ENCODE measurements around the gene PRELID1. TPM values are rescaled to one million over a fixed set of nuclear protein-coding genes. Genes with fewer than 3 reads are reported as not detected.
A peak's percentile ranks its signal among the peaks of the same experiment; 100 is the strongest.
"Not testable (repeated sequence)": the region's sequence is repeated elsewhere in the genome, so short reads cannot be mapped to it uniquely, and the experiment has no call there.

Gene PRELID1
- total RNA-seq, 1 donor from 2014 or later: 250 TPM

DNA sequence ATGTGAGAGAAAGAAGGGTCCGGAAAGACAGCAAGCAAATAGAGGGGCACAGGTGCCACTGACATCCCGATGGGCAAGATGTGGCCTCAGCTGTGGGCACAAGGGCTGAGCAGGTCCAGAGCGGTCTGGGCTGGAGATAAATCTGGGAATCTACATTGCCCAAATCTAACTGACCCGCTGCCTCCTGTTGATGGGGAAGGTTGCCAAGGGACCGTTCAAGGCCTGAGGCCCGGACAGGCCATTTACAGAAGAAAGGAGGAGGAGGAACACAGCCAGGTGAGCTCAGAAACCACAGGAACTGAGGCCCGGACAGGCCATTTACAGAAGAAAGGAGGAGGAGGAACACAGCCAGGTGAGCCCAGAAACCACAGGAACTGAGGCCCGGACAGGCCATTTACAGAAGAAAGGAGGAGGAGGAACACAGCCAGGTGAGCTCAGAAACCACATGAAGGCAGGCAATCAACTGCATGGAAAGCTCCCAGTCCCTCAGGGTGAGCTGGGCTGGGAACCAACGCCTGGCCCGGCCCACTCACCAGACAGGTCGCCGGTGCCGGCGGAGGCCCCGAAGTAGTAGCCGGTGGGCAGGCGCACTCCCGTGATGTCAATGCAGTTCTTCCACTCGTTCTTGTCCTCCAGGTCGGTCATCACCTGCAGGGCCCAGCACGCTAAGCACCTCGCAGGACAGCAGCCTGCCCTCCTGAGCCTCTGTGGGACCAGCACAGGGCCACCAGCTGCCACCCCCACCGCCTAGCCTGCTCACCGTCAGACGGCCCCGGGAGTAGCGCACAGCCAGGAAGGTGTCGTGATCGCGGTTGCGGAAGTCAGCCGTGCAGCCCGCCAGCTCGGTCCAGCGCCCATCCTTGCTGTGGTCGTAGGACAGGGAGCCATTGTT is 33.2 kb downstream of the PRELID1 start:
- intact Hi-C loops (cut with micrococcal nuclease): no loop called here
- DNase-seq (ENCODE audit: low spot score): no peak
- H3K4me3 Mint-ChIP-seq: no peak overlapping the region
- H3K36me3 Mint-ChIP-seq (ENCODE audit: low read depth): peaks cover 46% of the 10 kb centered on the region
- peaks cover 10% of the 10 kb centered on the region for H3K4me1 Mint-ChIP-seq (ENCODE audit: low read depth)
- no peaks in the 10 kb centered on the region for H3K27me3 Mint-ChIP-seq (ENCODE audit: insufficient read depth)
- H3K27ac Mint-ChIP-seq: no peak overlapping the region
- H3K9me3 Mint-ChIP-seq: no peaks in the 10 kb centered on the region

DNA sequence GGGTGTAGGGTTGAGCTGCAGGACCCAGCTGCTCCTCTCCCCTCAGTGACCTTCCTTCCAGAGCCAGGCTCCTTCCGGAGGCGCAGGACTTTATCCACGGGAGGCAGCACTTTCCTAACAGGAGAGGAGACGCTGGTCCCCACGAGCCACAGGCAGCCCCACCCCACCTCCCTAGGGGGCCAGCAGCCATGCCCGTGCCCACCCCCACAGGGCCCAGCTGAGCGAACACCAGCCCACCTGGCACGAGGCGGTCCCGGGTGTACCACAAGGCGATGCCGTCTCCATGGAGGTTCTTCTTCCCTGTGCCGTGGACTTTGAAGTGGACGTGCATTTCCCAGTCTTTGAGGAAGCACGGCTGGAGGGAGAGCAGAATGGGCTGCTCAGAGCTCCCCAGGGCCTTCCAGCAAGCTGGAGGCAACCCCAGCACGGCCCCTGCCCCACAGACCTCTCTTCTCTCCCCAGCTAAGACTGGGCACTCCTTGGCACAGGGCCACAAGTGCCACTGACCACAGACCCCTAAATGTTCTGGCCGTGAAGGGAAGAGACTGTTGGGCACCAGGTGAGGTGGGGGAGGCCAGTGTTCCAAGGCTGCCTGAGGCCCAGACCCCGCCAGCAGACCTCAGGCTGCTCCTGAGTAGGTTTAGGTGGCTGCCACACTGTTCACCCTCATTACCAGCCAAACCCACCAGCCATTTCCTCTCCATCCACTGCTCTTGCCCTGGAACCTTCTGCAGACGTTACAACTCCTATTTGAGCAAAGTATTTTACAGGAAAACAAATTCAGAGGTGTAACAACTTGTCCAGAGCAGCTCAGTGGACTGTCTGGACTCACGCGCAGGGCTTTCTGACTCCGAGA is 34.9 kb downstream of the PRELID1 start:
- peaks cover 50% of the 10 kb centered on the region for H3K36me3 Mint-ChIP-seq (ENCODE audit: low read depth)
- no peak for DNase-seq (ENCODE audit: low spot score)
- no peak overlapping the region for H3K27ac Mint-ChIP-seq
- intact Hi-C loops (cut with micrococcal nuclease): no loop called here
- no peak overlapping the region for H3K4me3 Mint-ChIP-seq
- no peaks in the 10 kb centered on the region for H3K9me3 Mint-ChIP-seq
- H3K4me1 Mint-ChIP-seq (ENCODE audit: low read depth): peaks cover 10% of the 10 kb centered on the region
- no peaks in the 10 kb centered on the region for H3K27me3 Mint-ChIP-seq (ENCODE audit: insufficient read depth)

DNA sequence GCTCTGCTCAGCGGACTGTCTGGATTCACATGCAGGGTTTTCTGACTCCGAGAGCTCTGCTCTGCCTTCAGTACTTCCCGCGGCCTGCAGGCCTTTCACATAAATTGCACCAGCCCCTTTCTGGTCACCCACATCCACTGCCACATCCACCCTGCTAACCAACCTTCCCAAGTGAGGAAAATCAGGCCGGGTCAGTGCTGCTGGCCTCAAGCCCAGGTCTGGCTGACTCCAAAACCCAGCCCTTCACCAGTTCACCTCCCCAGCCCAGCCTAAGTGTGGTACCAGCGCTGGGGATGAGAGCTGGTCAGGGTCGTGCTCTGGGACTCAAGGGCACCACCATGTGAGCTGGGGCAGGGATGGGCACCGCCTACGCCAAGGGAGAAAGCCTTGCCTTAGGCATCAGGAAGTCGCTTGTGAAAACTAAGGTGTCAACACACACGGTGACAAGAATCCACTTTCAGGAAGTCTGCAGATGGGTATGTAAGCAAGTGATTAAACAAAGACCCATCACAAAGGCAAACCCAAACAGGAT is 35.6 kb downstream of the PRELID1 start:
- Mint-ChIP-seq H3K36me3 (ENCODE audit: low read depth) (peaks cover 44% of the 10 kb centered on the region), H3K9me3 (no peaks in the 10 kb centered on the region), H3K27me3 (ENCODE audit: insufficient read depth) (no peaks in the 10 kb centered on the region), H3K4me3 (no peak overlapping the region), H3K27ac (peak overlapping the region; percentile 35), H3K4me1 (ENCODE audit: low read depth) (peaks cover 10% of the 10 kb centered on the region)
- DNase-seq (ENCODE audit: low spot score): no peak
- intact Hi-C loops (cut with micrococcal nuclease): no loop called here

DNA sequence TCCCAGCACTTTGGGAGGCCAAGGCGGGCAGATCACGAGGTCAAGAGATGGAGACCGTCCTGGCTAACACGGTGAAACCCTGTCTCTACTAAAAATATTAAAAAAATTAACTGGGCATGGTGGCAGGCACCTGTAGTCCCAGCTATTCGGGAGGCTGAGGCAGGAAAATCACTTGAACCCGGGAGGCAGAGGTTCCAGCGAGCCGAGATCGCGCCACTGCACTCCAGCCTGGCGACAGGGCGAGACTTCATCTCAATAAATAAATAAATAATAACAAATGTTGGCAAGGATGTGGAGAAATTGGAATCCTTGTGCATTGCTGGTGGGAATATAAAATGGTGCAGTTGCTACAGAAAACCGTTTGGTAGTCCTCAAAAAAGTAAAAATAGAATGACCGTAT is 39.4 kb downstream of the PRELID1 start:
- H3K27ac Mint-ChIP-seq; H3K27me3 Mint-ChIP-seq (ENCODE audit: insufficient read depth); DNase-seq (ENCODE audit: low spot score); H3K4me3 Mint-ChIP-seq; intact Hi-C loops (cut with micrococcal nuclease); H3K9me3 Mint-ChIP-seq: not testable (repeated sequence)
- H3K36me3 Mint-ChIP-seq (ENCODE audit: low read depth): peaks cover 39% of the 10 kb centered on the region
- H3K4me1 Mint-ChIP-seq (ENCODE audit: low read depth): peaks cover 28% of the 10 kb centered on the region

DNA sequence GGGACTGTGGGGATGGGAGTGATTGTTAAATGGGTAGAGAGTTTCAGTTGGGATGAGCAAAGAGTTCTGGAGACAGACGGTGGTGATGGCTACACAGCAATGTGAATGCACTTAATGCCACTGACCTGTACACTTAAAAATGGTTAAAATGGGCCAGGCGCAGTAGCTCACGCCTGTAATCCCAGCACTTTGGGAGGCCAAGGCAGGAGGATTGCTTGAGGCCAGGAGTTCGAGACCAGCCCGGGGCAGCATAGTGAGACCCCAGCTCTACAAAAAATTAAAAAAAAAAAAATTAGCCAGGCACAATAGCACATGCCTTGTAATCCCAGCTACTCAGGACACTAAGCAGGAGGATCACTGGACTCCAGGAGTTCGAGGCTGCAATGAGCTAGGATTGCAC is 40.2 kb downstream of the PRELID1 start:
- DNase-seq (ENCODE audit: low spot score): no peak
- H3K27ac Mint-ChIP-seq: no peak overlapping the region
- H3K9me3 Mint-ChIP-seq: no peaks in the 10 kb centered on the region
- no peak overlapping the region for H3K4me3 Mint-ChIP-seq
- intact Hi-C loops (cut with micrococcal nuclease): no loop called here
- peaks cover 39% of the 10 kb centered on the region for H3K36me3 Mint-ChIP-seq (ENCODE audit: low read depth)
- H3K4me1 Mint-ChIP-seq (ENCODE audit: low read depth): peaks cover 28% of the 10 kb centered on the region
- no peaks in the 10 kb centered on the region for H3K27me3 Mint-ChIP-seq (ENCODE audit: insufficient read depth)

DNA sequence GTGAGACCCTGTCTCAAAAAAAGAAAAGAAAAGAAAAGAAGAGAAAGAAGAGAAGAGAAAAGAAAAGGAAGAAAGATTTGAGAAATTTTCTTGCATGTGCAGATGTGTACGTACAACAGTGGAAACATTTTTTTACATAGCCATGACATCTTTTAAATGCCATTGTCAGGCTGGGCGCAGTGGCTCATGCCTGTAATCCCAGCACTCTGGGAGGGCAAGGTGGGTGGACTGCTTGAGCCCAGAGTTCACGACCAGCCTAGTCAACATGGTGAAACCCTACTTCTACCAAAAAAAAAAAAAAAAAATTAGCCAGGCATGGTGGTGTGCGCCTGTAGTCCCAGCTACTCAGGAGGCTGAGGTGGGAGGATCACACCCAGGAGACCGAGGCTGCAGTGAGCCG is 41.3 kb downstream of the PRELID1 start:
- Mint-ChIP-seq H3K36me3 (ENCODE audit: low read depth) (peaks cover 39% of the 10 kb centered on the region), H3K4me1 (ENCODE audit: low read depth) (peaks cover 32% of the 10 kb centered on the region)

DNA sequence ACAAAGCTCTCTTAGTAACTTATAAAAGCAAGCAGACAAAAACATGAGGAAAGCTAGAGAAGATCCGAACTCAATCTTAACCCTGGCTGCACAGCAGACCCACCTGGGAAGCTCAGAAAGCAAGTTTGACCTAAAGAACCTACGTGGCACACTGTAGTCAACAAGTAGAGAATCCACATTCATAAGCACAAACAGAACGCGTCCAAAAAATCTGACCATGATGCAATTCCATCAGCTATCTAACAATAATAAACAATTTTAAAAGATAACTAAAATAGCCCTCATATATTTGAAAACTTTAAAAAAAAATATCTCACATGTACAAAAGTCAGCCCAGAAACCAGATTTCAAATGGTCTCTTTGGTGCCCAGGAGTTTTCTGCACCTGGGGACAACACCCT is 43.2 kb downstream of the PRELID1 start:
- intact Hi-C loops (cut with micrococcal nuclease): no loop called here
- Mint-ChIP-seq H3K27me3 (ENCODE audit: insufficient read depth) (no peaks in the 10 kb centered on the region), H3K36me3 (ENCODE audit: low read depth) (peaks cover 29% of the 10 kb centered on the region), H3K4me1 (ENCODE audit: low read depth) (peaks cover 39% of the 10 kb centered on the region), H3K27ac (no peak overlapping the region), H3K4me3 (no peak overlapping the region), H3K9me3 (no peaks in the 10 kb centered on the region)
- no peak for DNase-seq (ENCODE audit: low spot score)

More for the DNA sequence above, 41.3 kb downstream of the PRELID1 start:
- Mint-ChIP-seq H3K4me3 (no peak overlapping the region), H3K27me3 (ENCODE audit: insufficient read depth) (no peaks in the 10 kb centered on the region), H3K9me3 (no peaks in the 10 kb centered on the region), H3K27ac (no peak overlapping the region)
- intact Hi-C loops (cut with micrococcal nuclease): no loop called here
- DNase-seq (ENCODE audit: low spot score): no peak

DNA sequence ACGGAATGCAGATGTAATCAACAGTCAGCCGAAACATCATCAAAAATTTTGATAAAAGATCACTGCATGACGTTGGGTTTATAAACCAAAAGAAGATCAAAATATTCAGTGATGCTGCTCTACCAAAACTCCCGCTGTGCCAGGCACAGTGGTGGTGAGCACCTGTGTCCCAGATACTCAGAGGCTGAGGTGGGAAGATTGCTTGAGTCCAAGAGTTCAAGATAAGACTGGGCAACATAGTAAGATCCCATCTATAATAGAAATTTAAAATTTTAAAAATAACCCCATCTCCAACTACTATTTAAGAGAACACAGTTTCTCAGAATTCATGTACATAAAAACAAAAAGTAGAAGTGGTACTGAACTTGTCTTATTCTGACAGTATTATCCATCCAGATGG is 44.1 kb downstream of the PRELID1 start:
- no peak overlapping the region for H3K27ac Mint-ChIP-seq
- peaks cover 25% of the 10 kb centered on the region for H3K36me3 Mint-ChIP-seq (ENCODE audit: low read depth)
- DNase-seq (ENCODE audit: low spot score): no peak
- H3K4me1 Mint-ChIP-seq (ENCODE audit: low read depth): peaks cover 43% of the 10 kb centered on the region
- intact Hi-C loops (cut with micrococcal nuclease): no loop called here
- H3K27me3 Mint-ChIP-seq (ENCODE audit: insufficient read depth): no peaks in the 10 kb centered on the region
- no peak overlapping the region for H3K4me3 Mint-ChIP-seq
- H3K9me3 Mint-ChIP-seq: no peaks in the 10 kb centered on the region

DNA sequence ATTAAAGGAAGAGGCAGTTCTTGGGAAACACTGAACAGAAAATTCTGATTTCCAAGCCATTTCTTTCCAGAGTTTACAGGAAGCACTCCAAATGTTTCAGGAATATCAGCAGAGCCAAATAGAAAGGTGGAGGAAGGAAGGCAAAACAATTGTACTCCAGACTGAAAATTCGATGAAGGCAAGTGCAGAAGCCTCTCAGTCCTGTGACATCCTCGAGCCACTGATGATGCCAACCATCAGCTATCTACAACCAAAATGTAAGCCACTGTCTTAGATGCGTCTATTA is 45.7 kb downstream of the PRELID1 start:
- Mint-ChIP-seq H3K4me3 (peak overlapping the region; percentile 98), H3K9me3 (peaks cover 2% of the 10 kb centered on the region), H3K4me1 (ENCODE audit: low read depth) (peaks cover 43% of the 10 kb centered on the region), H3K36me3 (ENCODE audit: low read depth) (peaks cover 22% of the 10 kb centered on the region), H3K27ac (peak overlapping the region; percentile 69), H3K27me3 (ENCODE audit: insufficient read depth) (no peaks in the 10 kb centered on the region)
- DNase-seq (ENCODE audit: low spot score): no peak
- intact Hi-C loops (cut with micrococcal nuclease): no loop called here

DNA sequence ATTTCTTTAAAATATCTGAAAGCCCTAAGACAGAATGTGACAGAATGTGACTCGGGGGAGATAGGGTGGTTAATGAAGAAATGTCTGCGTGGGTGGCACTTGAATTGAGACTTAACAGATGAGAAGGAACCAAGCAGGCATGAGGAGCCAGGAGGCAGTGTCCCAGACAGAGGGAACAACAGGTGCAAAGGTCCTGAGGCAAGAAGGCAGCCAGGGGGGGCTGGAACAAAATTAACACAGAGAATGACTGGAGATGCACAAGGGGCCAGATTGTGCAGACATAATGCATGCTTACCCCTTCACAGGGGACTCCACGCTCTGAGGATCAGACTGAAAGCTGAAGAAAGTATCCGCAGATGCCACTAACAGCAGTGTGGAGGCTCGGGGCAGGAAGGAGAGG is 46.2 kb downstream of the PRELID1 start:
- peaks cover 7% of the 10 kb centered on the region for H3K9me3 Mint-ChIP-seq
- no peaks in the 10 kb centered on the region for H3K27me3 Mint-ChIP-seq (ENCODE audit: insufficient read depth)
- H3K4me3 Mint-ChIP-seq: peak overlapping the region; percentile 98
- H3K27ac Mint-ChIP-seq: peak overlapping the region; percentile 69
- peaks cover 43% of the 10 kb centered on the region for H3K4me1 Mint-ChIP-seq (ENCODE audit: low read depth)
- peaks cover 20% of the 10 kb centered on the region for H3K36me3 Mint-ChIP-seq (ENCODE audit: low read depth)
- intact Hi-C loops (cut with micrococcal nuclease): loop anchor here (2.0 to 10.0 kb wide), 2 partner anchors 53 to 815 kb away; partner anchors contain the start of gene RNF44
- DNase-seq (ENCODE audit: low spot score): no peak

DNA sequence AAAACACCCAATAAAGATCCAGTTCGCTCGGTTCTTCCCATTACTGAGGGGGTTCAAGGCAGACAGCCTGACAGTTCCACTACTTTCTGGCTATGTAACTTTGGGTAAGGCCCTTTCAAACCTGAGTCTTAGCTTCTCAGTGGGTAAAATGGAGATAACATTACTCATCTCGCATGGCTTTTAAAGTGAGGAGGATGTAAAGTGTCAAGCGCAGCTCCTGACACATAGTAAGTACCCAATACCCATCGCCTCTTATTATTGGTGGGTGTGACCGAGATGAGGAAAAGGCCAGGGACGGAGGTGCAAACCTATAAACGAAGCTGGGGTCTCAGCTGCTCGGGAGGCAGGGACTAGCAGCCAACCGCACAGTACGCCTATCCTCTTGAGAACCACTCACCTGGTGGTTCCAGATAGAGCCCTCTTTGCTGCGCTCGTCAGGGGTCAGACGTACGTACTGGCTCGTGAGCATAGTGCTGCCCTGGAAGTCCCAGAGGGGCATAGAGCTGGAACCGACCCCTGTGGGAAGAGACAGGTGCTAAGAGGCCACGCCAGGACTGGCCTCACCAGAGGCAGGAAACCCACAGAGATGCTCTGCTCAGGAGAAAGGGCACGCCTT is 47.3 kb downstream of the PRELID1 start:
- intact Hi-C loops (cut with micrococcal nuclease): loop anchor here (1.0 to 10.0 kb wide), 6 partner anchors 13 to 963 kb away; partner anchors contain the start of genes HIGD2A, NOP16 and RNF44
- Mint-ChIP-seq H3K27ac (peak overlapping the region; percentile 100), H3K9me3 (peaks cover 18% of the 10 kb centered on the region), H3K36me3 (ENCODE audit: low read depth) (peaks cover 20% of the 10 kb centered on the region), H3K27me3 (ENCODE audit: insufficient read depth) (no peaks in the 10 kb centered on the region), H3K4me1 (ENCODE audit: low read depth) (peaks cover 46% of the 10 kb centered on the region), H3K4me3 (peak overlapping the region; percentile 98)
- no peak for DNase-seq (ENCODE audit: low spot score)

DNA sequence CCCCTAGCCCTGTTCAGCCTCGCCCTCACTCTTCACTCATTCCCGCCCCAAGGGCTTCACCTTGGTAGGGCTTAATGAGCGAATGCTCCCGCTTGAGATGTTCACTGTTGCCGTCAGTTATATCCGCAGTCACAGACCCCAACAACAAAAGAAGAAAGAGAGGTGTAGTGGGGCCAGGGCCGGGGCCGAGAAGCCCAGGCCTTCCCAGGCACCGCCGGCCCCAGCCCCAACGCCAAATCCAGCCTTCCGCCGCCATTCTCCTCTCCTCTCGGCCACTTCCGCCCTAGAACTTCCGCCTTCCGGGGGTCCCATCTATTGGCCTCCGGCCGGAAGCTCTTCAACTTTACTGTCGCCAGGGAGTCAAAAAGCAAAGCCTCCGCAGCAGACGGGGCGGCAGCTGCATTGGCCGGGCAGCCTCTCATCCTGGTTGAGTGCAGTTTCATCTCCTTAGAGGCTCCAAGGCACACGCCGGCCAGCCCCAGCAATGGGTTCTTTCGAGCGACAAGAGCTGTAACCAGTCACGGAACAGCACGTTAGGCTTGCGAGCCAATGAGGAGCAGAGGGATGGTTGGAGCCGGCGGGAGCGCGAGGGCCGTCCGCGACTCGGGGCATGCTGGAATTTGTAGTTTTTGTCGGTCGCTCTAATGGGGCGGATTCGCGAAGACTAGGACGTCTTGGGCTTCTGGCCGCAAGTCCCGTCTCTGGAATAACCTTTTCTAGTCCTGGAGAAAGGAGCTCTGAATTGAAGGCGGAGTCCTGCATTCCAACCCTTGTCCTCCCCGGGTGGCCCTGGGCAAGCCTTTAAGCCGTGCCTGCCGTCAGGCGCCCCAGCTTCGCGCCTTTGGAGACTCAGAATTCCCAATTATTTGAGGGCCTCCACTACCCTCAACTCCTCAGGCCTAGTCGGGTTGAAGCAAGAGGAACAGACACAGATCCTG is 48.1 kb downstream of the PRELID1 start, which contains the start of gene LMAN2:
TSS of gene LMAN2 (minus strand) at position 277 of the 938 bp plus-strand sequence. CDS start at position 256, 21 bp downstream.
- peak; percentile 90 for DNase-seq (ENCODE audit: low spot score)
- Mint-ChIP-seq H3K36me3 (ENCODE audit: low read depth) (peaks cover 19% of the 10 kb centered on the region), H3K4me3 (peak within 1 kb of the TSS; percentile 98), H3K4me1 (ENCODE audit: low read depth) (peaks cover 47% of the 10 kb centered on the region), H3K9me3 (peaks cover 19% of the 10 kb centered on the region), H3K27ac (peak within 1 kb of the TSS; percentile 100), H3K27me3 (ENCODE audit: insufficient read depth) (no peaks in the 10 kb centered on the region)
- intact Hi-C loops (cut with micrococcal nuclease): loop anchor here (1.0 to 10.0 kb wide), 6 partner anchors 13 to 963 kb away; partner anchors contain the start of genes HIGD2A, NOP16 and RNF44

Data from activated T-helper 1 cell treated with anti-CD3 and anti-CD28 coated beads, Interleukin-12 subunit alpha, Interleukin-12 subunit beta, Interleukin-2, Interleukin-4 antibody, amounts not matched to agents 30 ng/mL and 10 ng/mL and 1 ng/mL, durations not matched to agents 14 hours and 24 hours and 36 hours (primary cell).